Adrenal gland (tissue), 5 donors: ENCODE measurements around the gene CTPS2.

Experiments
- POLR2A ChIP-seq, 2 donors: fragments of 450-650 bp; IDR thresholded peaks; one replicate each; pipeline ENCODE4 v1.6.1; 2017; ENCODE audit warnings: antibody characterized with exemption in 2 of 2, mild to moderate bottlenecking in 2 of 2, moderate library complexity in 1 of 2
- TF ChIP-seq, protein P1 (sequence below), 6 experiments: fragments of 450-650 bp in 4 of 6; fragments of 200-600 bp in 2 of 6; sonication (generic) in 1 of 6; IDR thresholded peaks; 1 replicate in 5 of 6; 2 replicates in 1 of 6; pipeline versions ENCODE4 v1.5.1 to v1.8.0; 2016 to 2021; ENCODE audit warnings: antibody characterized with exemption in 6 of 6, mild to moderate bottlenecking in 2 of 6, moderate library complexity in 1 of 6
- donor health status: DM: no; HTN: no; CAD: no.

DNA sequence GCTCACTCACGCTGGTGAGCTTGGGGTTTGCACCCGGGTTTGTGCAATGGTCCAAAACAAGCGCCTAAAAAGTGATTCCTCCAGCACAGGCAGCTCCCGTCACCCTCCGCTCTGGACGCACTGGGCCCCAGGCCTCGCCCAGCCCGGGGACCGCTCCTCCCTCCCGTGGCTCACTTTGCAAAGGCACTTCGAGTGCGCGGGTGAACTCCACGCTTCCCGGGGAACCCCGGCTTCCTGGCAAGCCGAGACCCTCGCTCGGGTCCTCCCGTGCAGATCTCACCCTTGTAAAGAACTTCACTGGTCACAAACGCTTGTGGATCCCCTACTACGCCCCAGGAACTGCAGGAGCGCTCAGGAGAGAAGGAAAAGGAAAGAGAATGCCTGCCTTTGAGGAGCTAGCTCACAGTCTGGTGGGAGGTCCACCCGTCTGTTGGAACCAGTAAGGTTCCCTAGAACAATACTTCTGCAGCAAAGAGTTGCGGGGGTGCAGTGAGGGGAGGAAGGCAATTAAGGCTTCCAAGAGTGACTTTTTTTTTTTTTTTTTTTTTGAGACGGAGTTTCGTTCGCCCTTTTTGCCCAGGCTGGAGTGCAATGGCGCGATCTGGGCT is at the start of gene CTPS2:
- peak in 1 of 2 donors; percentile 73 for TF ChIP-seq POLR2A (IDR thresholded peaks at IDR 0.05)
- TF ChIP-seq, protein P1, sequence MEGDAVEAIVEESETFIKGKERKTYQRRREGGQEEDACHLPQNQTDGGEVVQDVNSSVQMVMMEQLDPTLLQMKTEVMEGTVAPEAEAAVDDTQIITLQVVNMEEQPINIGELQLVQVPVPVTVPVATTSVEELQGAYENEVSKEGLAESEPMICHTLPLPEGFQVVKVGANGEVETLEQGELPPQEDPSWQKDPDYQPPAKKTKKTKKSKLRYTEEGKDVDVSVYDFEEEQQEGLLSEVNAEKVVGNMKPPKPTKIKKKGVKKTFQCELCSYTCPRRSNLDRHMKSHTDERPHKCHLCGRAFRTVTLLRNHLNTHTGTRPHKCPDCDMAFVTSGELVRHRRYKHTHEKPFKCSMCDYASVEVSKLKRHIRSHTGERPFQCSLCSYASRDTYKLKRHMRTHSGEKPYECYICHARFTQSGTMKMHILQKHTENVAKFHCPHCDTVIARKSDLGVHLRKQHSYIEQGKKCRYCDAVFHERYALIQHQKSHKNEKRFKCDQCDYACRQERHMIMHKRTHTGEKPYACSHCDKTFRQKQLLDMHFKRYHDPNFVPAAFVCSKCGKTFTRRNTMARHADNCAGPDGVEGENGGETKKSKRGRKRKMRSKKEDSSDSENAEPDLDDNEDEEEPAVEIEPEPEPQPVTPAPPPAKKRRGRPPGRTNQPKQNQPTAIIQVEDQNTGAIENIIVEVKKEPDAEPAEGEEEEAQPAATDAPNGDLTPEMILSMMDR (IDR thresholded peaks at IDR 0.05) = peak in 2 of 6 experiments; percentile 6 to 17
